Anterior cingulate cortex (tissue), 58 donors: ENCODE data around the gene ABHD12B.
"Not testable (repeated sequence)": the region's sequence is repeated elsewhere in the genome, so short reads cannot be mapped to it uniquely, and the experiment has no call there.

Experiments used
- DNase-seq, 58 donors: peaks; one replicate each; lab custom pipeline; 2025; lab: John Stamatoyannopoulos, UW

The ABHD12B gene

DNA sequence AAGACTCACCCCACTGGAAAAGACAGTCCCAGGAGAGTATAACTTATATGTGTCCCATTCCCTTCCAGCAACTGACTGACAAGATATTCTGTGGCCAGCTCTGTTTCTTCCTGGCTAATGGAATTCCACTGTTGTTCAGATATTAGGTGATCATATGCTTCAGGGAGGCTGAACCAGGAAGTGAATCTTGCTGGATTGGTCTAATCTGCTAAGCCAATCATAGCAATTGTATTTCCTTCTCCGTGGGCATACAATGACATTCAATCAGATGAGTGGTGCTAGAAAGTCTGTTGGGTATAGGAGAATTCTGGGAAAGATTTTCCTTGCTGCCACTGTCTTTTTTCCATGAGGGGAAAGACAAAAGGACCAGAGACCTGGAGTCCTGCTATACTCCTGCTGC lies 60.3 kb downstream of the ABHD12B start:
- DNase-seq, result no peak

DNA sequence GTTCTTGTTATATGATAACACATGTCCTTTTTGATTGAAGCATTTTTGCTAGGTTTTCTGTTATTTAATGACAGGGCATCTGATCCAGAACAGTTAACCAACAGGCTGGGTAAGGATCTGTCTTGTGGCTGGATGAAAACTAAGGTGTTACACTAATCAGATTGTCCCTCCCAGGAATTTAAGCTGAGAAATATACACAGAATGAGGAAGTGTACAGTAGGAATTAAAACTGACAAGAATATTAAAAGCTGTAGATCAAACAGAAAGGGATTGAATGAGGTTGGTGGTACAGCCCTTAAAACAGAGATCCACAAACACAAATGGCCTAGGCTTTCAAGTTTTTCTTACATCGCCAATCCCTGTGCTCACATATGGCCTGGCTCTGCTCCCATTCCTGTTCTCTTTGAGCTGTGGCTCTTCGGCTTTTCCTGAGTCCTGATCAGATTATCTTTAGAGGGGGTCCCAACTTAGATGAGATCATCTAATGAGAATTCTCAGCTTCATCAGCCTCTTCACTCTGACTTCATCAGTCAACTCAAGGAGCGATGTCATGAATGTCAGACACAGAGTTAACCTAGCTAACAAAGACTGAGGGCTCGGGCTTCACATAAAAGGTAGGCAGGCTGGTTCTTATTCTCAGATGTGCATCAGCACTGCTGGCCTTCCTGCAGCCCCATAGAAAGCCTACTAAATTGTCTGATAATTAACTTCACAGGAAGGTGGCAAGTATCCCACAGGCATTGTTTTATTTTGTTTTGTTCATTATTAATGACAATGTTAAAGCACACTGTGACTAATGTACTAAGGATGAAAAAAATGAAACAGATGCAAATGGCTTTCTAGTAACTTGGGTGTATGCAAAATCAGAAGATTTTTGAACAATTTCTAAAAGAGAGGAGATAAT lies 61.0 kb downstream of the ABHD12B start:
- DNase-seq, result no peak

DNA sequence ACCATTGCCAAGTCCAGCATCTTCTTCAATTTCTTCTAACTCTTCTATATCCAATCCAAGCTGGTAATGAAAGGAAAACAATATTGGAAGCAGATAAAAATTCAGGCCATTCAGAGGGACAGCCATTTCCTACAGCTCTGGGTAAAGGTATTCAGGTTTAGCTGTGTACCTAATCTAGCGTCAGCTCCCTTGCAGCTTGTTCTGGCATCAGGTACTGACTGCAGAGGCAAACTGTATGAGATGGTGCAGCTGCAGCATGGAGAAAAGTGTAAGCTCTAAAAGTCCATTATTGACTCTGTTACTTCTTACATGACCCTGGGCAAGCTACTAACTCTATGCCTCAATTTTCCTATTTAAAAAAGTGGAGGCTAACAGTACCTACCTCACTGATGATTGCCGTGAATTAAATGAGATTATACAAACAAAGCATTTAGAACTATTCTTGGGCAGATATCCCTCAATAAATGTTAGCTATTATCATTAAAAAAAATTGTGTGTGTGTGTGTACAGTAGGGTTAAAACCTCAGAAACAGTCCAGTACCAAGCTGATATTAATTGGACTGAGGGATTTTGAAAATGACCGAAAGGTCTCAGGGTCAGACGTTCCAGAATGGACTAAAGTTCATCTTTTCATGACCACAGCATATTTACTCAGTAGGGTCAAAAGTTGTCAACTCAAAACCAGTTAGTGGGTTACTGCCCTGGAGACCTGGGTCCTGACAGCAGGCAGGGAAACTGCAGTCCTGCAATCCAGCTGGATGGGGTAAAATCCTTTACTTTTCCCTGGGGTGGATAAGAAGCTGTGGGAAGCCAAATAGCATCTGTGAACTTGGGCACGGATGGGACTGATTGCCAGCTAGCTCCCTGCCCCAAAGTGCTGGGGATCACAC lies 63.5 kb downstream of the ABHD12B start:
- DNase-seq, result no peak

DNA sequence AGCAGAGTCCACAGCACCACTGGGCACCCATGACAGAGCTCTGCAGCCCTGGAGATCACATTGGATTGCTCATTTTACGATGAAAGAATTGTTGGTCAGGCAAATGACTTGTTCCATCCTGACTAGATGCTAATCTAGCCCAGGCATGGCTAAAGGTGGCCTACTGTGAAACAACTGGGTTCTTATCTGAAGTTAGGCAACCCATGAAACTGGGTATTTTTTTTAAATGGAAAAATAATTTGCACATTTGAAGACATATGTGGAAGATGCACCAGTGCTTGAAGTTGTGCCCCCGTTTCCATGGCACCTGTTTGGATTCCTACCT lies 64.1 kb downstream of the ABHD12B start:
- DNase-seq, result no peak

DNA sequence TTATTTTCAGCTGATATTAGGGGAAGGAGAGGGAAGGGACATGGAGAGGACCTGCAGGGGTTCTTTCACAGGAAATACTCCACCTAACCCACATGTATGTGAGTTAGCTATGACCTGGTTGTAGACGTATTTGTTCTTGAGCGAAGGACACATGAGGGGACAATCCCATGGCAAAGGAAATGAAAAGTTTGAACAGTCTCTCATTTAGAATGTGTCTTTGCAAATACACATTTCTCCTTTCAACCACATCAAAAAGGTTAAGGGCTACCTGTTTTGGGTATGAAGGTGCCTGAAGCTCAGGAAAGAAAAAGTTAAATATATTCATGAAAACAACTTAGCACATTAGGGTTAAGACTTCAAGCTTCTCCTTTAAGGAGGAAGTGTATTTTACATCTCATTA lies 65.0 kb downstream of the ABHD12B start:
- no peak for DNase-seq

GRCh38 chr14:50937325-50937724 lies 65.5 kb downstream of the ABHD12B start:
- DNase-seq, result no peak

DNA sequence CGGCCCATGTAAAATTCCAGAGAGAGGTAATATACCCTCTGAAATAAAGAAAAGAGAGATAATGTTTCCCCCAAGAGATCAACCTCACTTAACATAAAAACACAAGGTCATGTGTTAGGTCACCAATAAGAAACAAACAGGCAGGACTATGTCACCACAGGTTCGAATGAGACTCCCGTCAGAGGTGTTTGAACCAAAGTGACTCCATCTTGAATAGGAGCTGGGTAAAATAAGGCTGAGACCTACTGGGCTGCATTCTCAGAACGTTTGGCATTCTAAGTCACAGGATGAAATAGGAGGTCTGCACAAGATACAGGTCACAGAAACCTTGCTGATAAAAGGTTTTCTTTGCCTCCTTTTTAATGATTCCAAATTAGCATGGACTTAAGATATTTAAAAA lies 65.9 kb downstream of the ABHD12B start:
- no peak for DNase-seq

DNA sequence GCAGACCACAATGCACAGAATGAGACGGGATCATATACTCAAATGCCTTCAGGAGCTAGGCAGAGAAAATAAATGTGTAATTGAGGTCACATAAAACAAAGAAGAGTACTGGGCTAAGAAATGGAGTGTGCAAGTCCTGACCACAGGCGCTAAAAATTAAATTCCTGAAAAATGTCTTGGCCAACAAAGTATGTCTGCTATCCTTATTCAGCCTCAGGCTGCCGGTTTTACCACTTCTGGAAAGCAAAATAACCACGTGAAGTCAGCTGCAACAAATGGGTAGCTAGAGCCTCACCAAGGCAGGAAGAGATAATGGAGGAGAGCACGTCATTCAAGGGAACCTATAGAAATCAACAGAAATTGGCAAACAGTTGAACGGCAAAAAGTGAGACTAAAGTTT lies 69.3 kb downstream of the ABHD12B start:
- no peak for DNase-seq

GRCh38 chr14:50941638-50942037 lies 69.8 kb downstream of the ABHD12B start:
- not testable (repeated sequence) for DNase-seq

GRCh38 chr14:50943261-50943942 lies 71.5 kb downstream of the ABHD12B start:
- peak in 1 of 58 donors; percentile 7 for DNase-seq

GRCh38 chr14:50943943-50944646 lies 72.2 kb downstream of the ABHD12B start, which contains the start of gene PYGL:
PYGL (minus strand) TSS chr14:50944483; CDS start chr14:50944403, 80 bp downstream.
- peak in 28 of 58 donors; percentile 9 to 53 (median 34) for DNase-seq

DNA sequence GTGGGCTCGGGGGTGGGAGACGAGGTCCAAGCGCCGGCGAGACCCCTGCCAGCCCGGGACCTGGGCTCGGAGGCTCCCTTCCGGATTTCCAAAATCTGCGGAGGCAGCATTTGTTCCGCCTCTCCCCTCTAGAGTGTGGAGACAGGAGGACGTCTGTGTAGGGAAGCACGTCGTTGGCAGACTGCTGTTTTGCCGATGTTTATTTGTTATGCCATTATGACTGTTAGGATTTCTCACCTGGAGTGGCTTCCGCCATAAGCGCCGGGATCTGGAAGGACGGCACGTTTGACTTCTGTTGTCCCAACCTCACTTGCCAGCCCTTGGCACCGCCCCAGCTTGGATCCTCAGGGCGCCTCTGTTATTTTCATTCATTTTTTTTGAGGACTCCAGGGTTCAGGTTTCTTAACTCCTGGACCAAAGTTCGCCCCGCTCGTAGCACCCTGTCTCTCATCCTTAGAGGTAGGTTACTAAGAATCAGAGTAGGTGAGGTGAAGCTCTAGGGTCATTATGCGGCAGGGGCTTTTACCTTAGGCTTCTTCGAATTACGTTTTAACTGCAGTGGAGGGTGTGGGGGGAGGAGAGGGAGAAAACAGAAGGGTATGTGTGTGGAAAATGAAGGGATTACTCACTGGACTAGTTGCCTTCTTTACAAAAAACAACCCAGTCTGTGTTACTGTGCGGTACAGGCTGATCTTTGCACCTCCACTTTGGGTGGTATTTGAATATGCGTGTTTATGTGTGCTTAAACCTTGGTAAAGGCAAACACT lies 73.0 kb downstream of the ABHD12B start:
- peak in 7 of 58 donors; percentile 6 to 57 (median 31) for DNase-seq

DNA sequence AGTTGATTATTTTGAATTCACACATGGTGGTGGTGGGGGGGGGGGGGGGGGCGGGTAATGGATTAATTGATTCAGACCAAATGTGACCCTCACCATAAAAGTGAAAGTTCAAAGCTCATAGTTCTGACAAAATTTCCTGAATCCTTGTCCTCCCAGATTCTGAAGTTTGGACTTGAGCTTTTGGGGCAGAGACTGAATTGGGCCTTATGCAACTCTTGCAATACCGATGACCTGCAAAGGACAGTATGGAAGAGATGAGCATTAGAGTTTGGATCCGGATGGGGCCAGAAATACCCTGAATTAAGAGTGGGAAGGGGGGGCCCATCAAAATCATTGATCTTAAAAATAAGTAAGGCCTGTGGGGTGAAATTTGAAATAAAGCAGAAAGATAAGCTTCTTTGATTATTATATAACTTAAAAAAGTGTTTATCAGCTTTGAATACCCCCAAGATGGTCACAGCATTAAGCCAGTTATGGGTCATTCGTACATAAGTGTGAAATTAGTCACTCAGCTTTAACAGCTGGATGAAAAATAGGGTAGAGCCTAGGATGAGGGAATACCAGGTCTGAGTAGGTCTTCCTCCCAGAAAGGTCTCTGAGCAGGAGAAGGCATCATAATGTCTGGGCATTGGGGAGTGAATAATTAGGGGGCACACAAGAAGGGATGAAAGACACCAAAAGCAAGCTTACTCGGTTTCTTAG lies 74.5 kb downstream of the ABHD12B start:
- no peak for DNase-seq

DNA sequence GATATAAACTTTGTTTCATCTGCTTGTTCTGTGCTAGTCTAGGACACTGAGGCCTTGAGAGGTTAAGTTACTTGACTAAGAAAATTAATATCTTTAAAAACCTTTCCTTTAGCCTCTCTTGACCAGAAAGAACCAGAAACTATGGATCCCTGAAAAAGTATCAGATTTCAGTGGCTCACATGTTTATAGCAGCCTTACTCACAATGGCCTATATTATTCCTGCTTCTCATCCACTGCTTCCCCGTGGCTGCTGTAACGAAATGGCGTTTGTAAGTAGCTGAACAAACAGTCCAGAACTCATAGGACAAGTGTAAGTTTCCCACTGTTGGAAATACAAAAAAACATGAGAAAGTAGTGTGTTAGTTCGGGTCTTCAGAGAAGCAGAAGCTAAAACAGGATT lies 75.6 kb downstream of the ABHD12B start:
- DNase-seq, result no peak

DNA sequence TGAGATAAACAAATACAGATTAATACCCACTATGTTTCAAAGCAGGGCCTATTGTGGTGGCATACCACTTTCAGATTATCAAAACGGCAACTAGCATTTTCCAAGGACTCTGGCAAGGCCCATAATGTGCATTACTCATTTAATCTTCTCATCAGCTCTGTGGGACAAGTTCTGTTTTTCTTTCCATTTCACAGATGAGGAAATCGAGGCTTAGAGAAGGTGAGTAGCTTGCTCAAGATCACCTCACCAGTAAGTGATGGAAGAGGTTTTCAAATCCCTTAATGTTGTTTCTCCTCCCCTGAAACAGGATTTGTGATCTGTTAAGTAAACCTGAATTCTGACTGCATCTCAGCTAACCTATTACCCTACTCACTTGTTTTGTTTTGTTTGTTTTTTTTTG lies 76.4 kb downstream of the ABHD12B start:
- no peak for DNase-seq

GRCh38 chr14:50951032-50951431 lies 79.2 kb downstream of the ABHD12B start:
- DNase-seq, result no peak

DNA sequence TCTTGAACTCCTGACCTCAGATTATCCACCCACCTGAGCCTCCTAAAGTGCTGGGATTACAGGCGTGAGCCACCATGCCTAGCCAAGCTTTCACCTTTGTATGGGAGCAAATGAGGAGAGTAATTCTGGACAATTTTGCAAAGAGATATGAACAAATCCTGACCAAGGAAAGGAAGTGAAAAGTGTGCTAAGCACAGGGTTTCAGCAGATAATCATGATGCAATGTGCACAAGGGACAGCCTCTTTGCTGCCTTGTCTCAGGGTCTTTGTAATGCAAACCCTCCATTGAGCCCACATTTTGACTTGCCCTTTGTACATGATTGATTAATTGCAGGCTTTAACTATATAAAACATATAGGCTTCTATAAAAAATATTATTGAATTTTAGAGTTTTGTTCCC lies 81.6 kb downstream of the ABHD12B start:
- no peak for DNase-seq
